WTC11 (cell line): ENCODE results near the gene ADAMTS2. TPM values are rescaled to one million over a fixed set of nuclear protein-coding genes. Genes with fewer than 3 reads are reported as not detected.

Source experiments
- ATAC-seq: fragments of 200-7000 bp; cut with Tn5 transposase; 2 replicates; pipeline ENCODE4 v1.10.0; 2021; ENCODE audit warnings: mild to moderate bottlenecking, moderate library complexity
- CTCF ChIA-PET: fragments of 300-600 bp; sonication (Branson Sonifier 250); formaldehyde crosslinking; loops from one replicate; lab custom pipeline; 2021; ENCODE audit warnings: antibody characterized with exemption; lab: Charles Lee
- POLR2A ChIA-PET: fragments of 350-600 bp; sonication (Branson Sonifier 250); formaldehyde crosslinking; loops from one replicate; lab custom pipeline; 2021; ENCODE audit warnings: antibody characterized with exemption; lab: Charles Lee
- DNase-seq: peaks from one replicate; pipeline ENCODE4 v3.0.0; 2021; ENCODE audit warnings: low spot score
- H3K27ac Mint-ChIP-seq: 2 replicates; pipeline ENCODE4 v1.8.0; 2021; ENCODE audit warnings: mixed read lengths
- H3K27me3 Mint-ChIP-seq: 2 replicates; pipeline ENCODE4 v1.8.0; 2021; ENCODE audit warnings: low read depth, mild to moderate bottlenecking, moderate library complexity, mixed read lengths
- H3K36me3 Mint-ChIP-seq: 2 replicates; pipeline ENCODE4 v1.8.0; 2021; ENCODE audit warnings: mixed read lengths
- H3K4me1 Mint-ChIP-seq: 2 replicates; pipeline ENCODE4 v1.8.0; 2022; ENCODE audit warnings: mixed read lengths
- H3K4me3 Mint-ChIP-seq: 2 replicates; pipeline ENCODE4 v1.8.0; 2021; ENCODE audit warnings: mild to moderate bottlenecking, moderate library complexity, mixed read lengths
- H3K9me3 Mint-ChIP-seq: 2 replicates; pipeline ENCODE4 v1.8.0; 2021; ENCODE audit warnings: mixed read lengths
- CBFB ChIP-seq: sonication (generic); formaldehyde crosslinking; IDR thresholded peaks from 2 replicates; pipeline ENCODE4 v1.8.1; 2022; ENCODE audit warnings: mild to moderate bottlenecking, low read depth, missing genetic modification reagents
- FOXK1 ChIP-seq: sonication (generic); formaldehyde crosslinking; IDR thresholded peaks from 2 replicates; pipeline ENCODE4 v1.8.0; 2022; ENCODE audit warnings: mild to moderate bottlenecking, moderate library complexity, missing genetic modification reagents
- FOXP1 ChIP-seq: sonication (generic); formaldehyde crosslinking; IDR thresholded peaks from 2 replicates; pipeline ENCODE4 v1.8.0; 2022; ENCODE audit warnings: missing genetic modification reagents, mild to moderate bottlenecking, moderate library complexity, borderline replicate concordance
- HMGA2 ChIP-seq: fragments of 250-450 bp; sonication (Bioruptor Pico); IDR thresholded peaks from 2 replicates; pipeline ENCODE4 v1.4.0; 2021; ENCODE audit warnings: mild to moderate bottlenecking, moderate library complexity
- MXD4 ChIP-seq: fragments of 250-450 bp; sonication (Bioruptor Pico); IDR thresholded peaks from 2 replicates; pipeline ENCODE4 v1.8.0; 2021; ENCODE audit warnings: mild to moderate bottlenecking, moderate library complexity, borderline replicate concordance
- MYBL2 ChIP-seq: sonication (generic); formaldehyde crosslinking; IDR thresholded peaks from 2 replicates; pipeline ENCODE4 v1.8.1; 2023; ENCODE audit warnings: mild to moderate bottlenecking, moderate library complexity, missing genetic modification reagents
- NR1H2 ChIP-seq: sonication (generic); formaldehyde crosslinking; IDR thresholded peaks from 2 replicates; pipeline ENCODE4 v1.9.0; 2021; ENCODE audit warnings: mild to moderate bottlenecking, moderate library complexity, missing genetic modification reagents
- NR2C2 ChIP-seq: sonication (generic); formaldehyde crosslinking; IDR thresholded peaks from 2 replicates; pipeline ENCODE4 v1.8.0; 2022; ENCODE audit warnings: mild to moderate bottlenecking, missing genetic modification reagents
- OVOL2 ChIP-seq: fragments of 250-450 bp; sonication (Bioruptor Pico); IDR thresholded peaks from 2 replicates; pipeline ENCODE4 v1.9.0; 2021; ENCODE audit warnings: mild to moderate bottlenecking, borderline replicate concordance
- SMAD4 ChIP-seq: sonication (generic); formaldehyde crosslinking; IDR thresholded peaks from 2 replicates; pipeline ENCODE4 v1.8.0; 2022; ENCODE audit warnings: mild to moderate bottlenecking, missing genetic modification reagents
- TP53 ChIP-seq: sonication (generic); formaldehyde crosslinking; IDR thresholded peaks from 2 replicates; pipeline ENCODE4 v1.8.1; 2023; ENCODE audit warnings: mild to moderate bottlenecking, missing genetic modification reagents
- ZNF138 ChIP-seq: sonication (generic); formaldehyde crosslinking; conservative IDR thresholded peaks from 2 replicates; pipeline ENCODE4 v1.8.1; 2022; ENCODE audit warnings: mild to moderate bottlenecking, moderate library complexity, missing genetic modification reagents
- ZNF232 ChIP-seq: sonication (generic); formaldehyde crosslinking; IDR thresholded peaks from 2 replicates; pipeline ENCODE4 v1.8.0; 2022; ENCODE audit warnings: mild to moderate bottlenecking, missing genetic modification reagents
- total RNA-seq: library from RNA; stranded (reverse); gene quantifications from 3 replicates; pipeline ENCODE4 v1.2.3, GENCODE V29; 2021
- TF ChIP-seq, protein P1 (sequence below): sonication (generic); formaldehyde crosslinking; IDR thresholded peaks from 2 replicates; pipeline ENCODE4 v1.8.0; 2022; ENCODE audit warnings: missing genetic modification reagents
- TF ChIP-seq, protein P2 (sequence below): fragments of 200-600 bp; IDR thresholded peaks from 2 replicates; pipeline ENCODE4 v1.8.0; 2022; ENCODE audit warnings: antibody characterized with exemption
- TF ChIP-seq, protein P3 (sequence below): sonication (generic); formaldehyde crosslinking; IDR thresholded peaks from 2 replicates; pipeline ENCODE4 v1.8.1; 2022; ENCODE audit warnings: low read depth, missing genetic modification reagents, borderline replicate concordance
- TF ChIP-seq, protein P4 (sequence below): sonication (generic); formaldehyde crosslinking; IDR thresholded peaks from 2 replicates; pipeline ENCODE4 v1.8.0; 2022; ENCODE audit warnings: mild to moderate bottlenecking, missing genetic modification reagents

The ADAMTS2 gene
- total RNA-seq, 1 experiment from 2014 or later, result 11.2 TPM

DNA sequence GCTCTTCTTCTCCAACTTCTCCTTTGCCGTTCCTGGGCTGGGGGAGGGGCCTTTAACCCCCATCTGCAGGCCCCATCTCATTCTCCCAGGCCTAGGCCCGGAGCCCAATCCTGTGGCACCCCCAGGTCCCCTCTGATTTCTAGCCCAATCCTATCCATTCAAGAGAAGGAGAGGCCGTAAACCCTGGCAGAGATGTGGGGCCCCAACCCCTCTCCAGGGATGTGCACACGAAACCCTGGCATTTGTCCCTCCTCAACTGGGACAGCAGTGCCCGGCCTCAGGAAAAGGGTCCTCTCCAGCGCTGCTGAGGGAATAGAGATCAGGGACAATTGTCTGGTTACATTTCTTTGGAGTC lies 24.2 kb upstream of the ADAMTS2 start (continued):
- TF ChIP-seq, protein P1, sequence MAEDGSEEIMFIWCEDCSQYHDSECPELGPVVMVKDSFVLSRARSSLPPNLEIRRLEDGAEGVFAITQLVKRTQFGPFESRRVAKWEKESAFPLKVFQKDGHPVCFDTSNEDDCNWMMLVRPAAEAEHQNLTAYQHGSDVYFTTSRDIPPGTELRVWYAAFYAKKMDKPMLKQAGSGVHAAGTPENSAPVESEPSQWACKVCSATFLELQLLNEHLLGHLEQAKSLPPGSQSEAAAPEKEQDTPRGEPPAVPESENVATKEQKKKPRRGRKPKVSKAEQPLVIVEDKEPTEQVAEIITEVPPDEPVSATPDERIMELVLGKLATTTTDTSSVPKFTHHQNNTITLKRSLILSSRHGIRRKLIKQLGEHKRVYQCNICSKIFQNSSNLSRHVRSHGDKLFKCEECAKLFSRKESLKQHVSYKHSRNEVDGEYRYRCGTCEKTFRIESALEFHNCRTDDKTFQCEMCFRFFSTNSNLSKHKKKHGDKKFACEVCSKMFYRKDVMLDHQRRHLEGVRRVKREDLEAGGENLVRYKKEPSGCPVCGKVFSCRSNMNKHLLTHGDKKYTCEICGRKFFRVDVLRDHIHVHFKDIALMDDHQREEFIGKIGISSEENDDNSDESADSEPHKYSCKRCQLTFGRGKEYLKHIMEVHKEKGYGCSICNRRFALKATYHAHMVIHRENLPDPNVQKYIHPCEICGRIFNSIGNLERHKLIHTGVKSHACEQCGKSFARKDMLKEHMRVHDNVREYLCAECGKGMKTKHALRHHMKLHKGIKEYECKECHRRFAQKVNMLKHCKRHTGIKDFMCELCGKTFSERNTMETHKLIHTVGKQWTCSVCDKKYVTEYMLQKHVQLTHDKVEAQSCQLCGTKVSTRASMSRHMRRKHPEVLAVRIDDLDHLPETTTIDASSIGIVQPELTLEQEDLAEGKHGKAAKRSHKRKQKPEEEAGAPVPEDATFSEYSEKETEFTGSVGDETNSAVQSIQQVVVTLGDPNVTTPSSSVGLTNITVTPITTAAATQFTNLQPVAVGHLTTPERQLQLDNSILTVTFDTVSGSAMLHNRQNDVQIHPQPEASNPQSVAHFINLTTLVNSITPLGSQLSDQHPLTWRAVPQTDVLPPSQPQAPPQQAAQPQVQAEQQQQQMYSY (CRISPR knock-in tag), result no peak
- TF ChIP-seq NR2C2 (CRISPR knock-in tag) (no peak), HMGA2 (CRISPR knock-in tag) (no peak), OVOL2 (CRISPR knock-in tag) (no peak)

DNA sequence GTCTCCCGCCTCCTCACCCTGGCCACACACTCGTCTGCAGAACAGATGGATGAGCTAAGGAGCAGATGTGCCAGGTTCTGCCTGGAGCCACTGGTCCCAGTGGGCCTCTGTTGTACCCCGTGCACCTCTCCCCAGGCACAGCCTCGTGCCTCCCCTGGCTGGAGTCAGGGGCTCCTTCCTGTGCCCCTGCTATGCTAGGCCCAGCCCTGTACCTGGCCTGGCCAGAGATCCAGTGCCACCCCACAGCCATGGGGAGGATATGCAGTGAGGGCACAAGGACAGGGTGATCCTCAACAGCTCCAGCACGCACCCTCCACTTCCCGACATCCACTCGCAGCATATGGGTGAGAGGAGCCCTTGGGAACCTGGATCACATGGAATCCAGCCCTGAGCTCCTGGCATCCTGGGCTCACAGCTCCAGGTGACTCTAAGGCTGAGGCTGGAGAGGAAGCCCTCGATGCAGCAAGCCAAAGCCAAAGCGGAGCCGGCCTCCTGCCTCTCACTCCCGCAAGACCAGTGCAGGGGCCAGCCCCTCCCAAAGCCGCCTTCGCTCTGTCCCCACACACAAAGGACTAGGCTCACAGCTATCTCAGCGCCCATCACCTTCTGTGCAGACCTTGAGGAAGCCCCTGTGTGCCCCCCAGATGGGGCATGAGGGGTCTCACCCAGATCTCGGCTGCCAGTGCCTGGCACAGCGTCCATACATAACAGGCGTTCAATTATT lies 23.7 kb upstream of the ADAMTS2 start:
- H3K36me3 Mint-ChIP-seq, result no peaks in the 10 kb centered on the region
- H3K9me3 Mint-ChIP-seq, result peaks cover 4% of the 10 kb centered on the region; the same call in 1 of the 2 replicates
- TF ChIP-seq FOXP1 (CRISPR knock-in tag), result no peak
- no peak for TF ChIP-seq CBFB
- no peak for TF ChIP-seq ZNF138 (CRISPR knock-in tag)
- no peak for TF ChIP-seq NR1H2 (CRISPR knock-in tag)
- no peak for TF ChIP-seq FOXK1
- TF ChIP-seq SMAD4 (CRISPR knock-in tag), result no peak
- TF ChIP-seq, protein P2, sequence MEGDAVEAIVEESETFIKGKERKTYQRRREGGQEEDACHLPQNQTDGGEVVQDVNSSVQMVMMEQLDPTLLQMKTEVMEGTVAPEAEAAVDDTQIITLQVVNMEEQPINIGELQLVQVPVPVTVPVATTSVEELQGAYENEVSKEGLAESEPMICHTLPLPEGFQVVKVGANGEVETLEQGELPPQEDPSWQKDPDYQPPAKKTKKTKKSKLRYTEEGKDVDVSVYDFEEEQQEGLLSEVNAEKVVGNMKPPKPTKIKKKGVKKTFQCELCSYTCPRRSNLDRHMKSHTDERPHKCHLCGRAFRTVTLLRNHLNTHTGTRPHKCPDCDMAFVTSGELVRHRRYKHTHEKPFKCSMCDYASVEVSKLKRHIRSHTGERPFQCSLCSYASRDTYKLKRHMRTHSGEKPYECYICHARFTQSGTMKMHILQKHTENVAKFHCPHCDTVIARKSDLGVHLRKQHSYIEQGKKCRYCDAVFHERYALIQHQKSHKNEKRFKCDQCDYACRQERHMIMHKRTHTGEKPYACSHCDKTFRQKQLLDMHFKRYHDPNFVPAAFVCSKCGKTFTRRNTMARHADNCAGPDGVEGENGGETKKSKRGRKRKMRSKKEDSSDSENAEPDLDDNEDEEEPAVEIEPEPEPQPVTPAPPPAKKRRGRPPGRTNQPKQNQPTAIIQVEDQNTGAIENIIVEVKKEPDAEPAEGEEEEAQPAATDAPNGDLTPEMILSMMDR, result no peak
- no peak for TF ChIP-seq MYBL2 (CRISPR knock-in tag)
- TF ChIP-seq MXD4 (CRISPR knock-in tag), result no peak
- TF ChIP-seq ZNF232, result no peak
- no peak overlapping the region for H3K27ac Mint-ChIP-seq
- no peaks in the 10 kb centered on the region for H3K27me3 Mint-ChIP-seq
- DNase-seq (no peak), ATAC-seq (no peak)
- ChIA-PET POLR2A (interaction anchor here (0.7 kb wide), 1 partner anchor 182 kb away, joined by 3 read pairs; the partner anchor contains the start of gene RUFY1), CTCF (no interaction called here)
- H3K4me3 Mint-ChIP-seq, result no peak overlapping the region
- no peaks in the 10 kb centered on the region for H3K4me1 Mint-ChIP-seq

DNA sequence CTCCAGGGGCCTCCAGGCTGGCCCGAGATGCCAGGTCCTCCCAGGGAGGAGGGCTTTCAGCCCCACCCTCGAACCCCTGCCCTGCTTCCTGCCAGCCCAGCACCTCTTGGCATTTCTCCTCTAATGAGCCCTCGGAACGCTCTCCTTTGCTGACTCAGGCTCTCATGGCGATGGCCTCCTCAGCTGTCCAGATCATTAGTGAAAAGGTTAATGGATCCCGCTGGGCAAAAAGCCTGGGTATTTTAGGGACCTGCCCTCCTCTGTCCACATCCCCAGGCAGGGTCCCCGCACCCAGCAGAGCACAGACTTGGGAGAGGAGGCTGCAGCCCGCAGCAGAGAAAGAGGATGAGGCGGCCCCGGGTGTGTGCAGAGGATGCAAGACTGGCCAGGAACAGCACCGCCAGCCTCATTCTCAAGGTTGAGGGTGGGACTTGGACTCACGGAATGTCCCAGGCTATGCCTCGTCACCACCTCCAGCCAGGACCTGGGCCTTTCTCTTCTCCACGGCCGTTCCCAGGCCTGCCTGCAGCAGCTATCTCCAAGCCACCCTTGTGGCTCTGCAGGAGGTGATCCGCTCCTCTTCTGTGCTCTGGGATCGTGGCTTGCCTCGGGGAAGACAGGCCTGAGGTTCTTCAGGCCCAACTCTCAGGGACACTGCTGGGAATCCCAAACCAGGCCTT lies 23.0 kb upstream of the ADAMTS2 start:
- no peak for ATAC-seq
- DNase-seq, result no peak
- no peaks in the 10 kb centered on the region for H3K27me3 Mint-ChIP-seq
- no peak overlapping the region for H3K4me3 Mint-ChIP-seq
- POLR2A ChIA-PET, result interaction anchor here (0.7 kb wide), 1 partner anchor 182 kb away, joined by 3 read pairs; the partner anchor contains the start of gene RUFY1
- no peaks in the 10 kb centered on the region for H3K36me3 Mint-ChIP-seq
- H3K27ac Mint-ChIP-seq, result no peak overlapping the region
- H3K9me3 Mint-ChIP-seq, result peaks cover 8% of the 10 kb centered on the region; the same call in 1 of the 2 replicates
- H3K4me1 Mint-ChIP-seq, result no peaks in the 10 kb centered on the region
- CTCF ChIA-PET, result no interaction called here
- TF ChIP-seq, protein P3, sequence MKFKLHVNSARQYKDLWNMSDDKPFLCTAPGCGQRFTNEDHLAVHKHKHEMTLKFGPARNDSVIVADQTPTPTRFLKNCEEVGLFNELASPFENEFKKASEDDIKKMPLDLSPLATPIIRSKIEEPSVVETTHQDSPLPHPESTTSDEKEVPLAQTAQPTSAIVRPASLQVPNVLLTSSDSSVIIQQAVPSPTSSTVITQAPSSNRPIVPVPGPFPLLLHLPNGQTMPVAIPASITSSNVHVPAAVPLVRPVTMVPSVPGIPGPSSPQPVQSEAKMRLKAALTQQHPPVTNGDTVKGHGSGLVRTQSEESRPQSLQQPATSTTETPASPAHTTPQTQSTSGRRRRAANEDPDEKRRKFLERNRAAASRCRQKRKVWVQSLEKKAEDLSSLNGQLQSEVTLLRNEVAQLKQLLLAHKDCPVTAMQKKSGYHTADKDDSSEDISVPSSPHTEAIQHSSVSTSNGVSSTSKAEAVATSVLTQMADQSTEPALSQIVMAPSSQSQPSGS (CRISPR knock-in tag), result no peak
- TF ChIP-seq SMAD4 (CRISPR knock-in tag), result no peak
- TF ChIP-seq, protein P2, result no peak
- TF ChIP-seq NR2C2 (CRISPR knock-in tag), result no peak
- TF ChIP-seq, protein P4, sequence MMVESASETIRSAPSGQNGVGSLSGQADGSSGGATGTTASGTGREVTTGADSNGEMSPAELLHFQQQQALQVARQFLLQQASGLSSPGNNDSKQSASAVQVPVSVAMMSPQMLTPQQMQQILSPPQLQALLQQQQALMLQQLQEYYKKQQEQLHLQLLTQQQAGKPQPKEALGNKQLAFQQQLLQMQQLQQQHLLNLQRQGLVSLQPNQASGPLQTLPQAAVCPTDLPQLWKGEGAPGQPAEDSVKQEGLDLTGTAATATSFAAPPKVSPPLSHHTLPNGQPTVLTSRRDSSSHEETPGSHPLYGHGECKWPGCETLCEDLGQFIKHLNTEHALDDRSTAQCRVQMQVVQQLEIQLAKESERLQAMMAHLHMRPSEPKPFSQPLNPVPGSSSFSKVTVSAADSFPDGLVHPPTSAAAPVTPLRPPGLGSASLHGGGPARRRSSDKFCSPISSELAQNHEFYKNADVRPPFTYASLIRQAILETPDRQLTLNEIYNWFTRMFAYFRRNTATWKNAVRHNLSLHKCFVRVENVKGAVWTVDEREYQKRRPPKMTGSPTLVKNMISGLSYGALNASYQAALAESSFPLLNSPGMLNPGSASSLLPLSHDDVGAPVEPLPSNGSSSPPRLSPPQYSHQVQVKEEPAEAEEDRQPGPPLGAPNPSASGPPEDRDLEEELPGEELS (CRISPR knock-in tag), result no peak
- TF ChIP-seq TP53 (CRISPR knock-in tag), result no peak
- no peak for TF ChIP-seq FOXK1
